ENCODE data around the gene TNFAIP8.

Gene TNFAIP8

DNA sequence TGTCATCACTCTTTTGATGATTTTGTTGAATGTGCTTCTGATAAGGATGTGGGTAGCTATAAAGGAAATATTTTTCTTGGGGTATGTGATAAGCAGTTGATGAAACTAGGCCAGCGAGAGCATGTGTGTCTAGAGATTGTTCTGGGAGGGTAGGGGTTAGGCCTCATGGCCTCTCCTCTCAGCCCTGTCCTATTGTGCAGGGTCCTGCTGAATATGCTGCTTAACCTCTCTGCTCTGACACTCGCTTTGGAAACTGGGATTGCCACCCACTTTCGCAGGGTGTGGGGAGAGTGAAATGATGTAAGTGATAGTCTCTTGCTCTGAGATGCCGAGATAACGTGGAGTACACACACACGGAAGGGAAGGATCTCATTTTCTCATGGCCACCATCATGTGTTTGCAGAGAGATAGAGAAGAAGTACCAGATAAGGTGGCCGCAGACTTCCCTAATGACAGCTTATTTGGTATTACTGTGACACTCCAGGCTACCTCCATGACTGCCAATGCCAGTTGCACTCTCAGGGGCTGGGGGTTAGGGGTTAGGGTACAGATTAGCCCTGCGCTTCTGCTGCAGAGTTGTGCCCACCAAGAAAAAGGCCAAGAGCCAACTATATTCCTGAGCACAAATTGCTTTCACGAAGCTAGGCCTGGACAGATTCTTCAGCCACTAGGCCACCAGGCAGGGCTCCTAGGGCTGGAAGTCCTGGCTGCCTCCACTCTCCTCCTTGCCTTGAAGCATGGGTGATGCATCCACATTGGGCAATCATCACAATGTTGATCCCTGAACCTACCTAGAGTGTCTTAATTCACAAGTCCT, 25.2 kb upstream of the TNFAIP8 start:
- DNase-seq, result no peak

DNA sequence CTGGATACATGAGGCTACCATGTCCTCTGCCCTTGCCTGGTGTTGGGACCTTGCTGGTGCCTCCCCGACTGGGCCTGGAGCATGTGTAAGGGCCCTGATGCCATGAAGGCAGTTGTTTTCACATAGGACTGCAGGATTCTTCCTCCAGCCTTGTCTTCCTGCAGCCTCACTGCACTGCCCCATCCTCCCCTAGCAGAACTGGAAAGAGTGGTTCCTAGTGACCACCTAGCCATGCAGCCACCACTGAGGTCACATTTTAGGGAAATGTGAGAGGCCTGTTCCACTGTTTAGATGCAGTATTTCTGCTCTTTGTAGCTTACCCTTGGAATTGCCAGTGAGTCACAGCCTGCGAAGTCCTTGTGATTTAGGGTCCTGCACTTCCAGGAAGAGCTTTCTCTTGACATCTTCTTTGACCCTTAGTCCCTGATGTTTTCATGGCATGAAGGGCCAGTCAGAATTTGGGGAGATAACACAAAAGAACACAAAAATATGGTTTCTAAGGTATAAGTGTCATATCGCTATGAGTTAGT, 24.2 kb upstream of the TNFAIP8 start:
- no peak for DNase-seq

DNA sequence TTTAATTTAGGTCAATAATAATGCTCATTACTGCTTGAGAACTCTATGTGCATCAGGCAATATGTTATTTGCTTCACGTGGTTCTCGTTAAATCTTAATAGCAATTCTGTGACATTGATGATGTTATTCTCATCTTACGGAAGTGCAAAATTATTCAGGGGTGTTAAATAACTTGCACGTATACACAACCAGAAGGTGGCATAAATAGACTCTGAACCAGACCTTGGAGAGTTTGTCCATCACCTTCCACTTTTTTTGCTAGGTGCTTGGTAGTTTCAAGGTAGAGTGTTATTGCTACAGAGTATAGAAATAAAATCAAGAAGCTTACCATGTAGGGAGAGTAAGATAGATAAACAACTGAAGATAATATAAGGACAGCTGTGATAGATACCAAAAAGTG, 23.6 kb upstream of the TNFAIP8 start:
- no peak for DNase-seq

DNA sequence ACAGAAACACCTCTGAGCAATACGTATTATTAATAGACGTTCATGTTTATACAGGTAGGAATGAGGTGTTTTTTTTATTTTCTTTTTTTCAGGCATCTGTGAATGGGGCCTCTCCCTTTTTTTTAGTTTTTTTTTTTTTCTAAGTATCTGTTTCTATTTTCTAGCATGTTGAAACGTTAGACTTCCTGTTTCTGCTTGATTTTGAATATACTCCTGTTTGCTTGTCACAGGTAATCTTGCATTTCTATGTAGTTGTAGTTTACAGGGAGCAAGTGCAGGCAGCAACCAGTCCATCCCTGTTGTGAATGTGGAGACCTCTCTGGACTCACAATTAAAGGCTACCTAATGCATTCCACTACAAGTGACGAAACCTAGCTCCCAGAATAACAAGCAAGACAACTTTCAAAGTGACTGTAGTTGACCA, 22.8 kb upstream of the TNFAIP8 start:
- DNase-seq, result no peak

DNA sequence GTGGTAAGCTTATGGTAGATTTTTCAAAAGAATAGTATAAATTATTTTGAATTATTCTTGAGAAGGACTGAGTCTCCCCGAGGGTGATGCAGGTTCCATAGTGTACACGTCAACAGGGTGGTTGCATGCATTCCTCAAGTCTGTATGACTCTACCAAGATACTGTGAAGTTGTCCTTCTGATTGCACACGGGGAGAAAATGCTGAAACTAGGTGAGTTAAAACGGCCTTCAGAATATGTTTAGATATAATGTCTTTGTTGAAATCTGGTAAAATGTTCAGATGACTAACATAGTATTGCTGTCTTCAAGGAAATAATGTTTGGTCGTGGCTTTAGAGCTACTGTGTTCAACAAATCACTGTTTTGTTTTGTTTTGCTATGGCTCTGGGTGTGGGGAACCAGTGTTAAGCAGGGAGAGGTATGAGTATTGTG, 22.4 kb upstream of the TNFAIP8 start:
- DNase-seq, result no peak

DNA sequence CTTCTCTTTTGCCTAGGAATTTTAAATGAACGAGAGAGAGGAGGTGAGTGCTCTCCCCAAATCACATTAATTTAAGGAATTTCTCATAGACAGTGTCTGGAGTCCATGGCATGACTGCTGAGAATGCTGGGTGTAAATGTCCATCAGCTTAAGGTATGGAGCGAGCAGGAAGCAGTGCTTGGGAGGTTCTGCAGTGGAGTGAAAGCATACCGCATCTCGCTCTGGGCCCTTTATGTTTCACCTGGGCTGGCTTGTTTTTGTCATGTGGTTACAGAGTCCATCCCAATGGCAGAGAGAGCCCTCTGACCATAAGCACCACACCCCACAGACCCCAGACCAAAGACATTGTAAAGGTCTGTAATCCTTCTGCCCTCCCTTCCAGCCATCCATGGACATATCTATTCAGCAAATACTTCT, 20.6 kb upstream of the TNFAIP8 start:
- DNase-seq, result no peak

DNA sequence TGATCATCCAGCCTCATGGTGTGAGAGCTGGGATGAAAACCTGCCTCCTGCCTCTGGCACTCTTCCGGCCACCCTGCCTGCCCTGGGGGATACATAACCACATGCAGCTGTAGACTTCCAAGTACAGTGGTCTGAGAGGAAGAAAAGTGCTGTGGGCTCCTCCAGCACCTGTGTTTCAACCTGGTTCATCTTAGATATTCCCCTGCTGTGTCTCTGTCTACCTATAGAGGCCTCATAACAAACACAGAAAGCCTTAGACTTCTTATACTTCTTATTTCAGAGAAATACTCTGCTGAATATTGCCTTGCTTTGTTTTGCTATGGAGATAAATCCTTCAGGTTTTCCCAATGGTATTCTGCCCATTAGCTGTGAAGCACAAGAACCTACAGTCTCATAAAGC, 19.6 kb upstream of the TNFAIP8 start:
- no peak for DNase-seq

DNA sequence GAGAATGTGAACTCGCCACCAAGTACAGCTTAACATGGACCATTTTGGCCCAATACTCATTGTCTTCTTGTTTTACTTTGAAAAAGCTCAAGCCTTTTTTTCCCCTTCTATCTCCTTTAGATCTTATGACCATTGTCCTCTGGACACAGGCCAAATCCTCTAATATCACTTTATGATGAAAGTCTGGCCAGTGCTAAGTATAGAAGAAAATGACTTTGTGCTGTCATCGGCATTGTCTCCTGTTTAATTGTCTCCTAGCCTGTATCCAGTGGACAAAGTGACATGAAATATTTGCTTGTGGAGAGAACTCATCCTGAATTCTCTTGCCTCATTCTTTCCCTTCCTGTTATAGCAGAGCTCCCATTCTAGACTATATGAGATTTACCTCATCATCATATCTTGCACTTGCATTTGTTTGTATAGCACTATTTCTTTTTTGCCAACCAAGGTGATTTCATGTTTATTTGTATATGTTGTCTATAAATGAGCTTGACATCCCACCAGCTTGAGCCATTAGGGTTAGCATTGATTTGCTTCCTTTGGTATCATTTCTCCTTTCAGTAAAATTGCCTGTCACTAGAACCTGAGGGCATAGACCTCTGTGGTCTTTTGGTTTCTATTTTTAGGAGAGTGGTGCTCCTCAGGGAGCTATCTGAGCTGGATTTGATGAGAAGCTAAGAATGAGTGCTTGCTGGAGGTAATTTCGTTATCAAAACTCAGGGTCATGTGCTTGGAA, 18.8 kb upstream of the TNFAIP8 start:
- DNase-seq, result no peak

DNA sequence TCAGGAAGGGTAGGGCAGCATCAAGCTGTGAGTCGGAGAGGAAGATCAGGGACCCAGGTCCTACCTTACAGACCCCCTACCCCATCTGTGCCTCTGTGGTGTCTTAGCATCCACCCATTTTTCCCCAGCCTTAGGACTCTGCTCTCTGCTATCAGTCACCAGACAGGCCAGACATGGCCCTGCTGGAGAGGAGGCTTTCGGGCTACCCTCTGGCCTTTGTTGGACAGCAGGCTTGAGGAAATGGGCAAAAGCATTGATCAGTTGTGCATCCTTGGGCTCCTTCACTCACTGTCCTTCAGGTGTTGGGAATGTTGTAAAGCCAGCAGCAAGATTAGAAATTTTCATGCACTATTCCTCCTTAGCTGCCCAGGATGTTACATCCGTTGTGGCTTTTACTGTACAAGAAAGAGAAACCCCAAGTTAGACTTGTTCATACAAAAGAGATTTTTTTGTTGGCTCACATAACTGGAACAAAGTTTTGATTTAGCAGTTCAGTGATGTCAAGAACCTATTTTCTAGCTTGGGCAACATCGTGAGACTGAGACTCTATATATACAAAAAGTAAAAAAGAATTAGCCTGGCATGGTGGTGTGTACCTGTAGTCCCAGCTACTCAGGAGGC, 17.4 kb upstream of the TNFAIP8 start:
- no peak for DNase-seq

DNA sequence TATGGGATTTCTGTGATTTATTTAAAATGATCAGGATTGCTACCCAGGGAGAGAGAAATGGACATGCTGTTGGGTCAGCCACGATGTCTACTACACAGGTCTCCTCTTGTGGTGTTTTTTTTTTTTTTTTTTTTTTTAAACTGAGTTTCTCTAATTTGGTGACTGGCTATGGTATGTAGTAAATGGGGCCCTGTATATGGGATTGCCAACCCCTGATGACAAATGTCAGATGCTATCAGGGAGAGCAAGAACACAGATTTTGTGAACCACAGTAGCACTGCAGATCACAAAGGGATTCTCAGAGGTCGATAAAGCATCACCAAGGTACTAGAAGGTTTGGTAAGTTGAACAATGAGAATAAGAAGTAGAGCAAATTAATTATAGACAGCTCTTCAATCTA, 16.5 kb upstream of the TNFAIP8 start:
- DNase-seq, result no peak

DNA sequence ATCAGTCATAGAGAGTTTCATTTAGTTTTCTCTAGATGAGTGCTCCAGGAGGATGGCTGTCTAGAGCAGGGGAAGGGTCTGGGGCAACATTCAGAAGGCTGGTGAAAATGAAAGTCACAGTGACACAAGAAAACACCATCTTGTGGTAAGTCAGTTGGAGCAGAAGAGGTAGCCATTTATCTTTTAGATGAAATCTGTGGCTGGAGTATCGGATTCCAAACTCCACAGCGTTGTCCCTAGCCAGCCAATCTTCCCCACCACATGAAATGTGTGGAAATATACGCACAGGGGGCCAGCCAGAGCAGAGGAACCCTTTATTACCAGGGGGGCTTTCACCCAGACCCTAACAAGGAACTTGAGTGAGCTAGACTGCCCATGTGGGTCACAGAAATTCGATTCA, 15.9 kb upstream of the TNFAIP8 start:
- no peak for DNase-seq

DNA sequence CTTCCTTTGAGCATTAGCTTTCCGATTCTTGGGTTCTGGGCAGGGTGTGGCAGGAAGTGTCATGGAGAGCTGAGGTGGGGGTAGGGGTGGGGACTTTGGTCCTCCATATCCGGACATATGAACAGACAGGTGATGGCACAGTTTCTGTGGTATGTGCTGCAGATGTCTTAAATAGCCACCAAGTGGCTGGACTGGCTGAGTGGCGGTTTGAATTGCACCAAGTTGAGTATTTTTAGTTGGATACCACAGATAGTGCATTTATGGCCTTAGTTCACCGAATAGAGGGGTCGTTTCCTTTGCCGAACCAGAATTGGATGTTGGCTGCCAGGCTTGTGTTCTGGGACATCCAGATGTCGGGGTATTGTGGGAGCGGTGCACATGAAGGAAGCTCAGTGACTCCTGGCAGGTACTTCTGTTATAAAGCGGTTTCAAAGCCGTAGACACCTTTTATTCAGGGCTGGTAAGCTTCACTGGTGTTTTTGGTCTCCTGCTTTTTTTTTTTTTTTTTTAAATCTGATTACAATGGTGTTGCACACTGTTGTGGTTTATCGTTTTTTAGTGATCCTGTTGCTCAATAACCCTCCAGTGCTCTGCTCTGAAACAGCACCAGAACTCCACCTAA, 15.1 kb upstream of the TNFAIP8 start:
- no peak for DNase-seq

DNA sequence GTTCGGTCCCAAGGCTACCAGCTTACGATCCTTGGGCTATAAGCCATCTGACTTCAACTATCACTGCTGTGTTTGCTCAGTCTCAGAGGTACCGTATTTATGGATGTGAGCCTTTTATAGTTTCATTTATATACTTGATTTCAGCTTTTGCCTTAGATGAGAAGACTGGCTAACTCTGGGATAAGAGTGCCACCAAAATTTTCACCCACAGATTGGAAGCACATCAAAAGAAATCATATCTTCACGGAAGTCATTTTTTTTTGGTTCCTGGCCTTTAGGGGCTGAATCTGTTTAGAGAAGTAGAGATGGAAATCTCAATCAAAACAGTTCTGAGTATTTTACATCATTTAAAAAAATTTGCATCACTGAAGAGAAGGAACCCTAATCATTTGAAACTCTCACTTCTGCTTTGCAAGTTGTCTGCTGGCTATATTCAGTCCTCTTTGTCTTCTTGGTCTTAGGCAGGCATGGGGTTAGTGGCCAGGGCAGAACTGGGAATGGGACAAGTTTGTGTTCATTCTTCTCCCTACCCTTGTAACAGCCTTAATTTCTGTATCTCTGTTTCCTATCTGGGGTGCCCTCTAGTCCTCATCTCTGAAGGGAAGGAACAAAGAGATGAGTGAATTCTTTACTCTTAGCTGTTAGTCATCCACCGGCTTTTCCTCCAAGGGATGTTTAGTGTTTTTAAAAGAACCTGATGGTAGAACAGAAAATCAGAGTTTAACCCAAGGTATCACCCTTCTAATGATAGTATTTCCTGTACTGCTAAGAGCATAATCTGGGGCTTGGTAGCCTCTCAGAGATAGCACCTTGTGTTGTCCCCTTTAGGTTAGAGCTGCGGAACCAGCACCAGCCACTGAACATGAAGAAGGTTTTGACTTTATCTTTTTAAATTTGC, 14.1 kb upstream of the TNFAIP8 start:
- no peak for DNase-seq

DNA sequence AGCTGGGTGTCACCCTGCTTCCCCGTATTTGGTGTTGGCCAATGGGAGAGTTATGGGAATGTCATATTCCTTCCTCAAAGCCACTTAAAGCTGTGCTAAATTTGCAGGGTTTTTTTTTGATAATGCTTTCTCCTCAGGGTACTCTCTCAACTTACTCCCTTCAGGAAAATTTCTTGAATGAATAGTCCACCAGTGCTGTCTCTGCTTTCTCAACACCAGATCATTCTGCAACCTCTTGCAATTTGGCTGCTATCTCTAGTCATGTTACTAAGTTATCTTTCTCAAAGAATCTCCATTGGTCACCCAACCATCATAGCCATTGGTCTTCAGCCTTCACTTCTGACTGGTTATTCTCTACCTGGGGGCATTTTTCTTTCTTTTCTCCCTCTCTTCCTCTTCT, 13.4 kb upstream of the TNFAIP8 start:
- no peak for DNase-seq

DNA sequence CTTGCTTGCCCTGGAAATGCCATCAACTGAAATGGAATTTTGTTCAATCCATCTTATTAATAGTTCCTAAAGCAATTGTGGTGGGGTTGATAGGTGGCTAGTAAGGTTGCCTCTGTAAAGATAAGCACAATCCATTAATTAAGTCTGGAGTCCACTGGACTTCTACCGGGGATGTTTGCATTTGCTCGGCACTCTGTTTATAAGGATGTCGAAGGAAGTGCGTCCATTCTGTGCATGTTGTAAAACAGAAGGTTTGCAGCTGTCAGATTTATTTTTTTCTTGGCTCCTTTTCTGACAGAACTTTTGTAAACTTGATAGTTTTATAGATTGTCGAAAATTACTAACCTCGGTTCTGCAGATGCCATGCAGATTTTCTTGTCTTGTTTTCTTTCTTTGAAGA, 12.8 kb upstream of the TNFAIP8 start:
- no peak for DNase-seq

DNA sequence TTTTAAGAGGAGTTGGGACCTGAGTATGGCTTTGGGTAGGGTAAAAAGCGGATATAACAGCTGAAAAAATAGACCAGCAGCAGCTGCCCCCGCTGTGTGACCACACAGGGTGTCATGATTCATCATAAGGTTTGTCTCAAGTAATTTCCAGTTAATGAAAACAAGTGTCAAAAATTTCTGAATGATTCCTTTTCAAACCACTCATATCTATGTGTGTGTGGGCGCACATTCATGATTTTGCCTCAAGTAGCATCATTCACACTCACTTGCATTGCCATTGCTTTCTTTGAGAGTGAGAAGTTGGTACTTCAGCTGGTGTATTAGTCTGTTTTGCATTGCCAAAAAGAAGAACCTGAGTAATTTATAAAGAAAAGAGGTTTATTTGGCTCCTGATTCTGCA, 12.1 kb upstream of the TNFAIP8 start:
- DNase-seq, result no peak

DNA sequence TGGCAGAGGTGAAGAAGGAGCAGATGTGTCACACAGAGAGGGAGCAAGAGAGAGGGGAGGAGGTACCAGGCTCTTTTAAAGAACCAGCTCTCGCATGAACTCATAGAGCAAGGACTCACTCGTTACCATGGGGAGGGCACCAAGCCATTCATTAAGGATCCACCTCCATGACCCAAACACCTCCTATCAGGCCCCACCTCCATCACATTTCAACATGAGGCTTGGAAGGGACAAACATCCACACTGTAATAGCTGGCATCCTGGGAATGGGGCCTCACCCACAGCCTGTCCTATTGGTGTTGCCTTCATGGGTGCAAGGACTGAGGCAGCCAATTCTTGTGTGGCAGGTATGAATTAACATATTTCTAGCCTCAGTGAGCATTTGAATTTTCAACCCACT, 11.6 kb upstream of the TNFAIP8 start:
- no peak for DNase-seq

DNA sequence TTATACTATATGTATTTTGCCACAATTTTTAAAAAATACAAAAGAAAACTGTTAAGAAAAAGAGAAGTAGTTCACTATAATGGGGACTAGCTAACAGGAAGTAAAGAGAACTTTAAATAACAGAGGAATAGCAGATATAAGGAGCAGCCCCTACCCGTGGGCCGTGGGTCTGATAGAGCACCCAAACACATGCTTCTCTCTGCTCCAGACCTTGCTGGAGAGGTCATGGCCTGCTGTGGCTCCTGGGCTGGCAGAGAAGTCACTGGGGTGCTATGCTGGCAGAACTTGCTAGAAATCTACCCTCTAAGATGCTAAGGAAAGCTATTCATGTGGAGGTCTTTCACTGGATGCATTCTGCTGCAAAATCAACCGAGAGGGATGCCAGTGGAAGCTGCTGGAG, 10.0 kb upstream of the TNFAIP8 start:
- no peak for DNase-seq

DNA sequence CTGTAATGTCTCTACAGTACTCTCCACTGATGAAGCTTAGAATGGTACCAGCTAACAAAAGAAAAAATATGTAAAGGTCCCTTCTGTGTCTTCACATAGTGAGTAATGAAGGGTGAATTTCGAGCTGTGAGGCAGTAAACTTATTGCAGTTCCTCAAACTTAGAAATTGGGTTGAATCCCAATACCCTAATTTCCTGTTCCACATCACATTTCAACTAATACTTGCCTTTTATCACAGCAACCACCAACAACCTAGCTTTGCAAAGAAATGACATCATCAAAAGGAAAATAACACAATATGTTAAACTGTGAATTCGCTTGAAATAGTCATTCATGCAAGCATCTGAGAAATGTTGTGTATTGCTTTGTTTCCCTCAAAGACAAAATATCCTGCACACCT, 9.4 kb upstream of the TNFAIP8 start:
- no peak for DNase-seq

DNA sequence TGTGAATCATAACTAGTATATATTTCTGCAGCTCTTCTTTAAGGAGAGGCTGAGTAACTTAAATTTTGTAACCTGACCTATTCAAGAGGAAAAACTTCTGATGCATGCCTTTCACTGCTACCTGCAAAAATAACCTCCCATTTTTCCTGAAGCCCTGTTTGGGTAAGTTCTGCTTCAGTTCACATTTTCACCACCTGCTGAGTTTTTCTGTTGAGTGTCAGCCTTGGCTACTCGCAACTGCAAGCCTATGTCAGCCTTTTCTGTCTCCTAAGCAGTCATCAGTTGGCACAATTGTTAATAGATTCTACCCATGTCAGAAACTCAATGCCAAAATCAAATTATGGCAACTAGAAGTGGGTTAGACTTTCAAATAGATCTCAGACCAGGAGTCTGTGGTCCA, 8.2 kb upstream of the TNFAIP8 start:
- DNase-seq, result no peak

DNA sequence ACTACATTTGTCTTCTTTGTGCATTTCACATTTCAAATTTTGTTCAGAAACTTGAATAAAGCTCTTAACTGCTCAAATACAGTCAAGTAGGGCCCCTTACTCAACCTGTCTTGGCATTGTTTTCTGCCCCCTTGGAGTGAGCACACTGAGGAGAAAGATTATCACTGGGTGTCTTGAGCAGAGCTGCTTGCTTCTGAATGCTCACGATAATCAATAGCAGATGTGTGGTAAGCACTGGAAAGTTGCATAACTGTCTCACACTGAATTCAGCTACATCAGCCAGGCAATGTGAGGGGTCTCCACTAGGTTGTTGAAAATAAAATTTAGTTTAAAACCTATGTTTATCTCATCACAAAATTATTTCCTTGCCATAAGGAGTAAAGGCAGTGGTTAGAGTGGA, 7.8 kb upstream of the TNFAIP8 start:
- DNase-seq, result no peak

DNA sequence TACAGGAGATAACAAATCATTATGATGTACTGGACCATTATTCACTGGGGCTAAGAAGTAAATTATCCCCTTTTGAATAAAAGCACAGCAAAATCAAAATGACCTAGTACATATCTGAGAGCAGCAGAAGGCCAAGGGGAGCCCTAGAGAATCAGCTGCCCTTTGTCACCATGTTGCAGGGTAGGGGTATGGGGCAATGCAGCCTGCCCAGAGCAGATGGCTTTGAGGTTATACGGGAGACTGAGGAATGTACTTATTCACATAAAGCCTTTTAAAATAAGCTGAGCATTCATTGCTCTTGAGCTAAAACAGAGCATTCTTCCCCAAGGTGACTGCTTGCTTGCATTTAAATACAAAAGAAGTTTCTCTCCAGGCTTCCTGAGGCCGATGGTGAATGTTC, 2.6 kb upstream of the TNFAIP8 start:
- DNase-seq, result no peak

All from NCI-H2171 (cell line).